ENCODE data around the gene NOVA1.
"Not testable (repeated sequence)": the region's sequence is repeated elsewhere in the genome, so short reads cannot be mapped to it uniquely, and the experiment has no call there.

The NOVA1 gene, protein sequence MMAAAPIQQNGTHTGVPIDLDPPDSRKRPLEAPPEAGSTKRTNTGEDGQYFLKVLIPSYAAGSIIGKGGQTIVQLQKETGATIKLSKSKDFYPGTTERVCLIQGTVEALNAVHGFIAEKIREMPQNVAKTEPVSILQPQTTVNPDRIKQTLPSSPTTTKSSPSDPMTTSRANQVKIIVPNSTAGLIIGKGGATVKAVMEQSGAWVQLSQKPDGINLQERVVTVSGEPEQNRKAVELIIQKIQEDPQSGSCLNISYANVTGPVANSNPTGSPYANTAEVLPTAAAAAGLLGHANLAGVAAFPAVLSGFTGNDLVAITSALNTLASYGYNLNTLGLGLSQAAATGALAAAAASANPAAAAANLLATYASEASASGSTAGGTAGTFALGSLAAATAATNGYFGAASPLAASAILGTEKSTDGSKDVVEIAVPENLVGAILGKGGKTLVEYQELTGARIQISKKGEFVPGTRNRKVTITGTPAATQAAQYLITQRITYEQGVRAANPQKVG

DNA sequence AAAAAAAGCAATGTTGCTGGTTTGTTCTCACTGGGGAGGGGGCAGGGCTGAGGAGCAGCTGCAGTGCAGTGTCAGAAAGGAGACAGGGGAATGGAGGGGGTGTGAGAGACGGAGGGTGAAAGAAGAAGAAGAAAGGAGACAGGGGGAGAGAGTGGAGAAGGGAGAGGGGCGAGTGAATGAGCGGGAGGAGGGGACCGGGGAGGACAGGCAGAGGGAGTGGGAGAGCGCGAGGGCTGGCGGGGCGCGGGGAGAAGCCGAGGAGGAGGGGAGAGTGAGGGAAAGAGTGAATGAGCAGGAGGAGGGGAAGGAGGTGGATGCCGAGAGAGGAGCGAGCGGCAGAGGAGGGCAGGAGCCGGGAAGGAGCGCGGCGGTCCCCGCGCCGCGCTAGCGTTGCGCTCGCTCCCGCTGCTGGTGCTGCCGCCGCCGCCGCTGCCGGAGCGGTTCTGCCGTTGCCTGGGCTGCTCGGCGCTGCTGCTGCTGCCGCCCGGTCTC lies at the start of gene NOVA1:
TSS of gene NOVA1 (minus strand) at position 445 of the 492 bp plus-strand sequence. CDS start 597 bp downstream, outside the sequence.
- DNase-seq: no peak

DNA sequence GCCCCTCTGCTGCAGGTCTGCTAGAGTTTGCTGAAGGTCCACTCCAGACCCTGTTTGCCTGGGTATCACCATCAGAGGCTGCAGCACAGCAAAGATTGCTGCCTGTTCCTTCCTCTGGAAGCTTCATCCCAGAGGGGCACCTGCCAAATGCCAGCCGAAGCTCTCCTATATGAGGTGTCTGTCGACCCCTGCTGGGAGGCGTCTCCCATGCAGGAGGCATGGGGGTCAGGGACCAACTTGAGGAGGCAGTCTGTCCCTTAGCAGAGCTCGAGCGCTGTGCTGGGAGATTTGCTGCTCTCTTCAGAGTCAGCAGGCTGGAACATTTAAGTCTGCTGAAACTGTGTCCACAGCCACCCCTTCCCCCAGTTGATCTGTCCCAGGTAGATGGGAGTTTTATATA lies 47.2 kb upstream of the NOVA1 start:
- DNase-seq: not testable (repeated sequence)

DNA sequence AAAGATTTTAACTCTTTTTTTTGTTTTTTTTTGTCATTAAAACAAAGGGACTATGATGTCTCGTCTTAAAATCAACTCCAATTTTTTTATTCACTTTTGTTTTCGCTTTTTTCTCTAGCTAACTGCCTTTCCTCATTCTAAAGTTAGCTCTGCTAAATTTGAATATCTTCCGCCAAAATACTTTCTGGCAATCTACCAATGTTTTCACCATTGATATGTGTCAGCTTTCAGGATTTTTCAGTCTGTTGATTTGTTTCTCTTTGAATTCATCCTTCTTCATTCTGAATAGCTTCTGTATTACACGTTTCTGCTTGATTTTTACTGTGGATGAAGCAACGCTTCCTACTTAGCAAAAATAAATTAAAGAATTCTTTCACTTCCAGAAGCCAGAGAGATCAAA lies 38.7 kb upstream of the NOVA1 start:
- DNase-seq: no peak

DNA sequence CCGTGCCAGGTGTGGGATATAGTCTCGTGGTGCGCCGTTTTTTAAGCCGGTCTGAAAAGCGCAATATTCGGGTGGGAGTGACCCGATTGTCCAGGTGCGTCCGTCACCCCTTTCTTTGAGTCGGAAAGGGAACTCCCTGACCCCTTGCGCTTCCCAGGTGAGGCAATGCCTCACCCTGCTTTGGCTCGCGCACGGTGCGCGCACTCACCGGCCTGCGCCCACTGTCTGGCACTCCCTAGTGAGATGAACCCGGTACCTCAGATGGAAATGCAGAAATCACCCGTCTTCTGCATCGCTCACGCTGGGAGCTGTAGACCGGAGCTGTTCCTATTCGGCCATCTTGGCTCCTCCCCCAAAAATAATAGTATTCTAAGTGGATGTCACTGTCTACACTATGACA lies 37.1 kb upstream of the NOVA1 start:
- not testable (repeated sequence) for DNase-seq

DNA sequence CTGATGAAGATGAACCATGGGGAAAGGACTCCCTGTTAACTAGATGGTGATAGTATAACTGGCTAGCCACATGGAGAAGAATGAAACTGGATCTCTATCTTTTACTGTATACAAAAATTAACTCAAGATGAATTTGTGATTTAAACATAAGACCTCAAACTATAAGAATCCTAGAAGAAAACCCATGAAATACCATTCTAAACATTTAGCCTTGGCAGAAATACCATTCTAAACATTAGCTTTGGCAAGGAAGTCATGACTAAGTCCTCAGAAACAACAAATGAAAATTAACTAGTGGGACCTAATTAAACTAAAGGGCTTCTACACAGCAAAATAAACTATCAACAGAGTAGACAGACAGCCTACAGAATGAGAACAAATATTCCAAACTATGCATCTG lies 28.4 kb upstream of the NOVA1 start:
- no peak for DNase-seq

DNA sequence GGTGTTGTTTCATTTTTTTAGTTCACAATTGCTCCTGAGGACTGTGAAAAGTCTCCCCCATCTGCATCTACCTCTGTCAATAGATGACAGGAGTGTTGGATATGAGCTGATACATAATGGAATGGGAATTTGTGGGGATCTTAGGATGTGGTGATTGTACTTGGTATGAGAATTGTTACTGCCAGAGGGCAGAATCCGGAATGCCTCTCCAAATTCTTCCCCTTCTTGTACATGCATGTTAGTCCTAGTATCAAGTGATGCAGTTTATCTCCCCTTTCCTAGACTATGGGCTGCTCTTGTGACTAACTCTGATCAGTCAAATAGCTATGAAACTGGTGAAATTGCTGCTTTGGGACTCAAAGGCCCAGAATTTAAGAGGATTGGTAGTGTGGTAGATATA lies 24.8 kb upstream of the NOVA1 start:
- no peak for DNase-seq

DNA sequence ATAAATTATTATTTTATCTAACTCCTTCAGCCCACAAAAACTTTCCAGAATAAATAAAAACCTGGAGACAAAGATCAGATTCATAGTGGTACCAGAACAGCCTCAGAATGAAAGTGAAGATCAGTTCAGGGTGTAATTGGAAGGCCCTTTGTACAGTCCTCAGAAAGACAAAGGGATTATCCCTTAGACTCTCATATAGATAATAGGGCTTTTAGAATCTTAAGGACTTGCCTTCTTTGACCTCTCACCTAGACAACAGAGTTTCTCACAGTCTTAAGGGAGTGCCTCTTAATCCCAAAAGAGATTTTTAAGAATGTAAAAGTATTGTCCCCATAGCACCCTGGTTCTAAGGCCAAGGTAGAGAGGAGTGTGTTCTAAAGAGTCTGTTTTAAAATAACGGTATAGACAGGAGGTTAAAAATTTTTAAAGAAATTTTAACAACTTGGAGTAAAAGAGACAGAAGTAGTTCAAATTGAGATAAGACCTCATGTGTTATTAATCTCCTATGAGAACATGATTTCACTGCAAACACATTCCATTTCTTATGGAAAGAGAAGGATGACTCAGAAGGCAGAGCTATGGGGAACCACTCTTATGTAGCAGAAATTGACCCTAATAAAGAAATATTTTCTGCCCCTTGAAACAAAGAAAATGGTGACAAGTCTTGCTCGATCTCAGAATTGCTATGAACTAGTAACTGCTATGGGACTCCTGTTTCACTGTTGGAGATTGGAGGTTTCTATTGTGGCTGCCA lies 24.2 kb upstream of the NOVA1 start:
- DNase-seq: no peak

DNA sequence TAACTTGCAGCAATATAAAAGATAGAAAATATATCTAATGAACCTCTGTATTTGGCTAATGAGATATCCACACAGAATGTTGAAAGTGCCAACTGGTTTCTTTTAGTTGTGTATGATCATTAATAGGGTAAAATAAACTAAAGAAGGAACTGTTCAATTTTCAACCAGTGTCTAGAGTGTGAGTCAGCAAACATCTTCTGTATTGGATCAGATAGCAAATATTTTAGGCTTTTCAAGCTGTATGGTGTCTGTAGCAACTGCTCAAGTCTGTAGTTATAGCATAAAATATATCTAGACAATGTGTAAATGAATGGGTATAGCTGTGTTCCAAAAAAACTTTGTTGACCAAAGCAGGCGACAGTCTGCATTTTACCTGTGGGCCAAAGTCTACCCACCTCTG lies 23.5 kb upstream of the NOVA1 start:
- no peak for DNase-seq

DNA sequence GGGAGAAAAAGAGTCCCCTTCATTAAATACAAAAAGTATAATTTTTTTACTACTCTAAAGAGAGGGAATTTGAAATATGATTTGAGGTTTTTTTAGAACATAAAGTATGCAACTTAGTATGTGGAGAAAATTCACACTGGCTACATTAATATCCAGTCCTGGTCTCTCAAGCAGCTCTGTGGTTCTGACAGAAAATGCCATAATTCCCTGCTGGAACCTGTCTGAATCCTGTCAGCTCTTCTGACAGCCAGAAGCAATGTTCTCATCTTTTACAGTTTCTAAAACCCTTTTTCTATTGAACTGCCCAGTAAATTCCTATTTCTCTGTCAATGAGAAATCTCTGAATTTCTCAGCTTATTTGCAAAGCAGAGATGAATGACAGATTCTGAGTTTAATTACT lies 13.4 kb upstream of the NOVA1 start:
- DNase-seq: no peak

DNA sequence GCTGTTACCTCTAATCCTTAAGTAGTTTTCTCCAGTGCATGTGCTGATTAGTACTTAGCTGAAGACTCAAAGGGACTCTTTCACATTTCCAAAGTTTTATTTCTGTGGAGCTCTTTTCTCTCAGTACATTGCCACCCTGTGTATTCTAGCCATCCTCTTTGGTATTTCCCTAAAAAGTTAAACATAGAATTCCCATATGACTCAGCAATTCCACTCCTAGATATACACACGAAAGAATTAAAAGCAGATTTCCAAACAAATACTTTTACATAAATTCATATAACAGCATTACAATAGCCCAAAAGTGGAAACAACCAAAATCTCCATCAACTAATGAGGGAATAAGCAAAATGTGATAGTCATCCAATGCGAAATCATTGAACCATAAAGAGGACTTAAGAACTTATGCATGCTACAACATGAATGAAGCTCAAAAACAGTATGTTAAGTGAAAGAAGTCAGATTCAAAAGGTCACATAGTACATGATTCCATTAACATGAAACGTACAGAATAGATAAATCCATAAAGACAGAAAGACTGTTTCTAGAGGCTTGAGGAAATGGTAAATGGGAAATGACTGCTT lies 9.0 kb upstream of the NOVA1 start:
- no peak for DNase-seq

DNA sequence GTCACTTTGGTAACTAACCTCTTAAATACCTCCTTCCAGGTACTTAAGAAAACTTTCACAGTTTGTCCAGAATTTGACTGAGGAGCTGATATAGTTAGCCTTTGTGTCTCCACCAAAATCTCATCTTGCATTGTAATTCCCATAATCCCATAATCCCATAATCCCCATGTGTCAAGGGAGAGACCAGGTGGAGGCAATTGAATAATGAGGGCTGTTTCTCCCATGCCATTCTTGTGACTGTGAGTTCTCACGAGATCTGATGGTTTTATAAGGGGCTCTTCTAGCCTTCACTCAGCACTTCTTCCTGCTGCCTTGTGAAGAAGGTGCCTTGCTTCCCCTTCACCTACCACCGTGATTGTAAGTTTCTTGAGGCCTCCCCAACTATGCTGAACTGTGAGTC lies 7.8 kb upstream of the NOVA1 start:
- DNase-seq: no peak

DNA sequence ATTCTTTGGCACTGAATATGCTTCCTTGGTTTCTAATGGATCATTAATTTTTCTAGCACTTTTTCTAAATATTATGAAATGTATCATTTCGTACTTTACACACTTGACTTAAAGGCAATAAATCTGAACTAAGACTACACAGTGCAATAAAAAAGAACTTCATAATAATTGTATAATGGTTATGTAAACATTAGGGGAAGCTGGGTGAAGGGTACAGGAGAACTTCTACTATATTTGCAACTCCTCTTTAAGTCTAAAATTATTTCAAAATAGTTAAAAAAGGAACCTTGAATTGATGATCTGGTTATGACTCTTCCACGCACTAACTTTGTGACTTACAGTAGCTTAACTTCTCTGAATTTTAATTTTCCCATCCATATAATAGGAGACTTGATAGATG lies 5.1 kb upstream of the NOVA1 start:
- no peak for DNase-seq

DNA sequence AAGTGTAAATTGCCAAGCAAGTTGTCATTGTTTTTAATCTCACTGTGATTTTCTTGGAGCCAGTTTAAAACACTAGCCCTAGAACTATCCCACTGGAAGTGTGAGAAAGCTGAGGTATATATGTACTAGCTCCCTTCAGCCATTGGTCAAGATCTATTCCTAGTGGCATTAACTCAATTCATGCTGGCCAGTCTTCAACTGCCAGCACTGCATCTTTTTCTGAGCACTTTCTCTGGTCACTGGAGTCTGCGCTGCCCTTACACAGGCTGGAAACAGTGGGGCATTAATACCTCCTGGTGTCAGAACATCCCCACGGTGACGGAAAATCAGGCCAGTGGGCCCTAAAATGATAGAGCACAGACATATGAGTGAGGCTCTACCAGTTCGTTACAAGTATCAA lies 4.0 kb upstream of the NOVA1 start:
- no peak for DNase-seq

DNA sequence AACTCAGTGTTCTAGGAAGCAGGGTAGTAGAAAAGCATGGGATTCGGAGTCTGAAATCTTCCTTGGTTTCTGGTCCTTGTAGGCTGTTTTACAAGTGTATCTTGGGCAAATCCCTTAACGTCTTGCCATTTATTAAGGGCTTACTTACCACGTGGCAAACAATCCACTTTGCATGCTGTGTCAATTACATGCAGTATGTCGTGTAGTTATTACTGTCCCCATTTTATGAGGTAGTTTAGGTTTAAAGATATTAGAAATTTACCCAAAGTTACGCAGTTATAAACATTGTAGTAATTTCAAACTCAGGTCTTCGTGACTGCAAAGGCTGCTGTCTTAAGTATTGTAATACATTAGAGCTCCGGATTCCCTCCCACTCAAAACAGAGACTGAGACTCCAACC lies 1.5 kb upstream of the NOVA1 start:
- no peak for DNase-seq

DNA sequence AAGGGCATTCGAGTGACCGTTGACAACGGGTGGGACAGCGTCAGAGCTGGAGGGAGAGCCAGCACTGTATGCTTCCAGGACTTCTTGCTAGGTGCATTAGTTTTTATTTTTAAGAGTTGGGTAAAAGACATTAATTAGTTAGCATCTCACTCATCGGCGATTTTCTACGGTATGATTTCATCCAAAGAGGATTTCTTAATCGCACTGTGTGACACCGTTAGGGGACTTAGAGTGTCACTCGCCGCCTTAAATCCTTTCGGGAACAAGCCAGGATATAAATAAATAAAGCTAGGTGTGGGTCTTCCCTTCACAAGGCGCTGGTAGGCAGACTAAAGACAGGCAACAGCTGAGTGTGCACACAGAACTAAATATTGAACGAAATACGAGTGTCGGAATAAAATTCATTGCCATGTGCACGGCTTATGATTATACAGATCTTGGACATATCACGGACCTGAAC lies 869 bp upstream of the NOVA1 start:
- no peak for DNase-seq

DNA sequence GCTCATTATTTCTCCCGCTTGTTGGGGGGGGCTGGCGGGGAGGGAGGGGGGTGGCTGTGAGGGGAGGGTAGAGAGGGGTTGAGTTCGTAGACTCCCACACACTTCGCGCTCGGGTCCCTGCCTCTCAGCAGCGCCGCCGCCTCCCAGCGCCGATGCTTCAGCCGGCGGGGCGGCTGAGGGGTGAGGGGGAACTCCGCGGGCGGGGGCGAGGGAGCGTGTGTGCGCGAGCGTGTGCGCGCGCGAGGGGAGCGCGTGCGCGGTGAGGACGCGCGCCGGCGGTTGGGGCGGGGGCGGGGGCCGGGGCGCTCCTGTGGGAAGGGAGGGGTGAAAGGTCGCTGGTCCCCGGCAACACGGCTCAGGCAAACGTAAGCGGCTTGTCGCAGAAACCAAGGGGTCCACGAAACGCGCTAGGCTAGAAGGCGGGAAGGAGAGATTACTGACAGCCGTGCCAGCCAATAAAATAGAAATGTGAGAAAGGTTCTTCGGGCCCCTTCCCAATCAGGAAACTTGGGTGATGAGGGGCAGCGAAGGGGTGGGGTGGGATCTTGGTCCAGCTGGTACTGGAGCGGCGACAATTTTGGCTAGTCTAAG lies 343 bp upstream of the NOVA1 start:
- peak; percentile 11 for DNase-seq

DNA sequence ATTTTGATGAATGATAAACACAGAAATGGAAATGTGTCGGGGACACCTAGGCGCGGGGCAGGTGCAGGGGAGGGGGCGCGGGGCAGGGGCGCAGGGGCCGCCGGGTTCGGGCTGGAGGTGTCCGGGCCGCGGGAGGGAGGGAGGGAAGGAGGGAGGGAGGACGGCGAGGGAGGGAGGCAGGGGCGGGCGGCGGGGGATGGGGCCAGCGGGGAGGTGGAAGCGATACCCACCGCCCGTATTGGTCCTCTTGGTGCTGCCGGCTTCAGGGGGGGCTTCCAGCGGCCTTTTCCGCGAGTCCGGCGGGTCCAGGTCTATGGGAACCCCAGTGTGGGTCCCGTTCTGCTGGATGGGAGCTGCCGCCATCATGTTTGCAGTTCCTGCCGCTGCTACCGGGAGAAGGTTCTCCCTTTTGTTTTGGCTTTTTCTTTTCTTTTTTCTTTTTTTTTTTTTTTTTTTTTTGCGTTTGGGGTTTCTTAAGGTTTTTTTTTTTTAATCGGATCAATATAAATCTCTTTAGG lies 703 bp downstream of the NOVA1 start:
- no peak for DNase-seq

DNA sequence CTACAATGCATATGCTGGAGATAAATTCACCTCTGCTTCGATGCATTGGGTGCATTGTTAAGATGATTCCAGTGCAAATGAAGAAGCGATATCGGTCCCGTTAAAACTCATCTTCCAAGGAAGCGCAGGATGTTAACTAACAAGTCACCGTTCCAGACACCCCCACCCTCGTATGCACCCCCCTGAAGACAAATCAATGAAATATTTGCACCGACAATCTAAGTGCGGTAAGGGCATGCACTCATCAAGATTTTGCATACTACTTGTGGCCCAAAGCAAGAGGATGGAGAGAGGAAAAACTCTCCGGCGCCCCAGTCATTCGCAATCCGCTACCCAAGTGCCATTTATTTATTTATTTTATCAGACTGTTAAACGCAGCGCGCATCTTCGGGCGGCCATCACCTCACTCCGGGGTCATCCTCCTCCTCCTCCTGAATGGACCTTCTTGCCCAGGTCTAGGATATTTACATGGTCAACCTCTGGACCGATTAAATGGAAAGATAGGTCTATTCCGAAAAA lies 1.2 kb downstream of the NOVA1 start:
- no peak for DNase-seq

DNA sequence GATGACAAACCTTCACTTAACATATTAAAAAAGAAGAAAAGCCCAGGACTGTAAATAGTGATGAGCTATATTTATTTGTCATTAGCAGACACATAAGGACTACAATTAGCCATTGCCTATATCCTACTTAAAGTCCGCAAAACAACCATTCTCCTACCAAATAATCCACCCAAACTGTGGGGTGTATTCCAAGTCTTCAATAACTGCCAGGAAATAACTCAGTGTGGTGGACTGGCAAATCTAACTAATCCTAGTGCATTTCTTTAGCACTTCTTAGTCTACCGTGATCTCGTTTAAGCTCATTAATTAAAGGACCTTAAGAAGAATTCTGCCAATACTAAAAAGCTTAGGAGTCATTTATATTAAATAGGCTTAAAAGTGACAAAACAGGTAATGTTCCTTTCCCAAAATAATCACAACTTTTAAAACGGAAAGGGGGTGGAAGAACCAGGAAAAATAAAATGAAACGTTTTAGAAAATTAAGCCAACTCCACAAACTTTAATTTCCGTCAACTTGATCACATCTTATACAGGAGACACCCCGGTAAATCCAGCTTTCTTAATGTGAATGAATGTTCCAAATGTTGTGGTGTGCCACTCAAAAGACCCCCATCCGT lies 1.8 kb downstream of the NOVA1 start:
- DNase-seq: no peak

DNA sequence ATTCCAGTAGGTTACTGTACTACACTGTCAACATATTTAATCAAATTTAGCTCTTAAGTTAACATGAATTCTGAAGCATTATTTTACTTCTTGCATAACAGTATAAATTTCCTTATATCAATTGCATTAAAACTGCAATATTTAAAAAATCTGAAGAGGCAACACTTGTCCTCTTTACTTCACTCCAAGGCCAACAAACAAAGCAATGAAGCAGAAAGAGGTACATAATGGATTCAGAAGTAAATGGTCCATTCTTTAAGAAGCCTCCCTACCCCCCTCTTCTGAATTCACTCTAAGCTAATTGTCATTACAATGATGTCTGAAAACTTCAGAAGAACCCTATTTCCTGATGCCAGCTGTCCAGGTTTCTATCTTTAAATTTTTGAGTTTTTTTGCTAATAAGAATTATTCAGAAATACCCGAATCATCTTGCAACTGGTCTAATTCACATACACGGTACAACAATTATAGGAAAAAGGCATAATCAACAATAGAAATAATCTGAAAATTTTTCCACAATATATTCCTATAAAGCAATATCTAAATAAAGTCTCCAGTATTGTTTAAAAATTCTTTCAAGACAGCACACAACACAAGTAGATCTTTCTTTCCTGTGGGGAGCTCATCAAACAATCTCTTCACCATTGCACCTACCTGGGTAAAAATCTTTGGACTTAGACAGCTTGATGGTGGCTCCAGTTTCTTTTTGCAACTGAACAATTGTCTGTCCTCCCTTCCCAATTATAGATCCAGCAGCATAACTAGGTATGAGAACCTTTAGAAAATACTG lies 2.9 kb downstream of the NOVA1 start:
- no peak for DNase-seq

DNA sequence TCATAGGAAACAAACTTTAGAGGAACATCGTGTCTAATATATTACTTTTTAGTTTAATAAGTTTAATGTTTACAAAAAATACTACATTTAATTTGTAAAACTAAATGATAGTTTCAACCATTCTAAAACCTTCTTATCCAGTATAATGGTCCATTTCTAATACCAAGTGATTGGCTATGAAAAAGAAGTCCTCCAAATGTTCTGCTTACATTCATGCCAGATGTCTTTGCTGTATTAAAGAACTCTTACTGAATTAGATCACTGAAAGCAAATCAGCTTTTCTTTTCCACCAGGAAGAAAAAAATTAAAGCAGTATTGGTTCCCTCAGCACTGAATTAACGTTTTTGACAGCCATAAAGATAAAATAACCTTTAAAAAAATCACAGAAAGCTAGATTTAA lies 3.7 kb downstream of the NOVA1 start:
- DNase-seq: no peak
